RWPE2 (cell line): ENCODE measurements around the gene ARHGAP15.

ENCODE experiments used
- ATAC-seq: fragments of 200-7000 bp; cut with Tn5 transposase; 3 replicates; pipeline ENCODE4 v1.9.1; 2021; ENCODE audit warnings: low read depth
- DNase-seq: peaks from one replicate; pipeline ENCODE4 v3.0.0-alpha.2; 2020; ENCODE audit warnings: low spot score
- H3K27ac ChIP-seq: fragments of 450-650 bp; 2 replicates; pipeline ENCODE4 v1.5.1; 2017; ENCODE audit warnings: mild to moderate bottlenecking; ENCODE audit not compliant: poor library complexity, severe bottlenecking
- H3K27me3 ChIP-seq: fragments of 250-450 bp; sonication (Bioruptor Pico); 2 replicates; pipeline ENCODE4 v1.5.1; 2021; ENCODE audit warnings: mild to moderate bottlenecking, moderate library complexity; ENCODE audit not compliant: insufficient read depth, poor library complexity, severe bottlenecking
- H3K36me3 ChIP-seq: fragments of 250-450 bp; sonication (Bioruptor Pico); 2 replicates; pipeline ENCODE4 v1.5.1; 2020; ENCODE audit warnings: low read depth, mild to moderate bottlenecking, moderate library complexity
- H3K4me1 ChIP-seq: fragments of 250-450 bp; sonication (Bioruptor Pico); 2 replicates; pipeline ENCODE4 v1.5.1; 2021; ENCODE audit warnings: mild to moderate bottlenecking, moderate library complexity; ENCODE audit not compliant: insufficient read depth, poor library complexity, severe bottlenecking
- H3K4me3 ChIP-seq: fragments of 250-450 bp; sonication (Bioruptor Pico); 2 replicates; pipeline ENCODE4 v1.5.1; 2021; ENCODE audit warnings: mild to moderate bottlenecking, moderate library complexity; ENCODE audit not compliant: severe bottlenecking
- H3K9me3 ChIP-seq: fragments of 250-450 bp; sonication (Bioruptor Pico); 2 replicates; pipeline ENCODE4 v1.5.1; 2021; ENCODE audit warnings: mild to moderate bottlenecking, moderate library complexity; ENCODE audit not compliant: severe bottlenecking
- CTCF ChIP-seq: fragments of 450-650 bp; IDR thresholded peaks from one replicate; pipeline ENCODE4 v1.5.1; 2017; ENCODE audit warnings: mild to moderate bottlenecking, moderate library complexity; ENCODE audit not compliant: poor library complexity, severe bottlenecking

Gene ARHGAP15

GRCh38 chr2:143734507-143734906 is 605.3 kb downstream of the ARHGAP15 start:
- no peaks in the 10 kb centered on the region for H3K36me3 ChIP-seq
- ATAC-seq, result no peak
- H3K27me3 ChIP-seq, result no peaks in the 10 kb centered on the region
- H3K27ac ChIP-seq, result no peak overlapping the region
- no peak for DNase-seq
- no peaks in the 10 kb centered on the region for H3K9me3 ChIP-seq
- H3K4me3 ChIP-seq, result no peak overlapping the region
- TF ChIP-seq CTCF, result no peak
- peaks cover 18% of the 10 kb centered on the region for H3K4me1 ChIP-seq

GRCh38 chr2:143736904-143737303 is 607.7 kb downstream of the ARHGAP15 start:
- no peak for DNase-seq
- H3K9me3 ChIP-seq, result no peaks in the 10 kb centered on the region
- peaks cover 5% of the 10 kb centered on the region for H3K4me1 ChIP-seq
- no peak for TF ChIP-seq CTCF
- no peak overlapping the region for H3K4me3 ChIP-seq
- H3K36me3 ChIP-seq, result no peaks in the 10 kb centered on the region
- no peaks in the 10 kb centered on the region for H3K27me3 ChIP-seq
- H3K27ac ChIP-seq, result no peak overlapping the region
- ATAC-seq, result no peak

GRCh38 chr2:143740431-143740830 is 611.2 kb downstream of the ARHGAP15 start:
- Histone ChIP-seq H3K27me3 (no peaks in the 10 kb centered on the region), H3K36me3 (no peaks in the 10 kb centered on the region), H3K27ac (no peak overlapping the region), H3K4me1 (no peaks in the 10 kb centered on the region), H3K9me3 (no peaks in the 10 kb centered on the region), H3K4me3 (no peak overlapping the region)
- ATAC-seq (no peak), DNase-seq (no peak)
- no peak for TF ChIP-seq CTCF

GRCh38 chr2:143741205-143741604 is 612.0 kb downstream of the ARHGAP15 start:
- Histone ChIP-seq H3K4me3 (no peak overlapping the region), H3K9me3 (no peaks in the 10 kb centered on the region), H3K27ac (no peak overlapping the region), H3K36me3 (no peaks in the 10 kb centered on the region), H3K27me3 (no peaks in the 10 kb centered on the region), H3K4me1 (no peaks in the 10 kb centered on the region)
- TF ChIP-seq CTCF, result no peak
- DNase-seq (no peak), ATAC-seq (no peak)

GRCh38 chr2:143742581-143742980 is 613.4 kb downstream of the ARHGAP15 start:
- Histone ChIP-seq H3K9me3 (no peaks in the 10 kb centered on the region), H3K4me3 (no peak overlapping the region), H3K27ac (no peak overlapping the region), H3K27me3 (no peaks in the 10 kb centered on the region), H3K36me3 (no peaks in the 10 kb centered on the region), H3K4me1 (no peaks in the 10 kb centered on the region)
- no peak for DNase-seq
- ATAC-seq, result no peak
- TF ChIP-seq CTCF, result no peak
